Measurements from ENCODE around the gene HOXC10.

GRCh38 chr12:53972152-53972702 lies 12.7 kb upstream of the HOXC10 start:
- TF ChIP-seq CTCF (optimal IDR thresholded peaks at IDR 0.05 in 1 of 3, IDR thresholded peaks at IDR 0.05 in 1 of 3, conservative IDR thresholded peaks at IDR 0.05 in 1 of 3; ENCODE audit: extremely low read depth in 1 of 3, insufficient read depth in 2 of 3, low read length in 3 of 3) = no peak
- TF ChIP-seq EZH2 (IDR thresholded peaks at IDR 0.05; ENCODE audit: low read length) = no peak

Data from keratinocyte (primary cell).